HPDE6-E6E7 (cell line): ENCODE measurements around the gene PPP2R5E.

ENCODE experiments used
- DNase-seq: peaks from one replicate; pipeline ENCODE4 v3.0.0; 2011; ENCODE audit warnings: missing footprints; ENCODE audit errors: extremely low spot score

Gene PPP2R5E

DNA sequence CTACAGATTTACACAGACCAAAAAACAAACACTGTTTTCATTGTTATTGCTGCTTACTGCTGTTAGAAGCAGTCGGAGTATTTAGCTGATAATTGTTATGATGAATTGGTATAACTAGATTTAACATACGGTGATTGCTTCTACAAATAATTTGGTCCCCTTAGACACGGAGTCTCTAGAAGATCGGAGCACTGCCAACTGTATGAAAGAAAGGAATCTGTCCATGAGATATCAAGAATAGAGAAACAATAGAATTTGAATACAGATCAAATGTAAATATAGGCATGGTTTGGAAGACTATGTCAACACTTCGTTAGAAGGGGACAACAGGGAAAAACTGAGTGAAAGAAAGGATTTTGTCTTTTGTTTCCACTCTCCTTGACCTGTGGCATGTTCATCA, 110.9 kb downstream of the PPP2R5E start:
- DNase-seq, result no peak

DNA sequence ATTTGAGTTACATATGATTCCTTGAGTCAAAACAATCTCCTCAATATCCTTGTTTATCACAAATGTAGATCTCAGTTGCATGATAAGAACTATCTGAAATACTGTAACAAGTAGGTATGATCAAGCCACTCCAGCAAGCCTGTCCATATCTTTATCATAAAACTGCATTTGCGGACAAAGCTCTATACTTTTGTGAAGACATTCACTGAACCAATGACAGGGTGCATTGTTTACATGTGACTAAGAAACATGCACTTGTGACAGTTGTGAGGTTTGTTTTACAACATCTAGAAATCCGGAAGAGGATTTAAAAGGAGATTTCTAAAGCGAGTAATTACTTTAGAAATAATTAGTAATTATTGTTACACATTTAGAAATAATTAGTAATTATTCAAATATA, 111.7 kb downstream of the PPP2R5E start:
- no peak for DNase-seq

DNA sequence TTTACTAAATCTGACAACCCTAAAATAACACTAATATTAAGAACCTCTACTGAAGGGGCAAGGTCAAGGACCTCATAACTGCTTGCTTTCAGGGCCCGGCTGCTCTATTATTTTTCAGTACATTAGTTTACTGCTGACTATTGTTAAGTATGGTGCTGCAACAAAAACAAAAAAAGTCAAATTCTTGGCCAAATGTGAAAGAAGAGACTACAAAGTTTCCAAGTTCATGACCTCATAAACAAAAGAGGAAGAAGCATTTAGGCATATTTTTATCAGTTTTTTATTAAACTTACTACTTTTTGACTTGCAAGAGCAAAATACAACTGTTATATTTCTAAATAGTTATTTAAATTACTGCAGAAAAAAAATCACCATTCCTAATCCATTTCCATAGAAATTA, 114.7 kb downstream of the PPP2R5E start:
- DNase-seq, result no peak

DNA sequence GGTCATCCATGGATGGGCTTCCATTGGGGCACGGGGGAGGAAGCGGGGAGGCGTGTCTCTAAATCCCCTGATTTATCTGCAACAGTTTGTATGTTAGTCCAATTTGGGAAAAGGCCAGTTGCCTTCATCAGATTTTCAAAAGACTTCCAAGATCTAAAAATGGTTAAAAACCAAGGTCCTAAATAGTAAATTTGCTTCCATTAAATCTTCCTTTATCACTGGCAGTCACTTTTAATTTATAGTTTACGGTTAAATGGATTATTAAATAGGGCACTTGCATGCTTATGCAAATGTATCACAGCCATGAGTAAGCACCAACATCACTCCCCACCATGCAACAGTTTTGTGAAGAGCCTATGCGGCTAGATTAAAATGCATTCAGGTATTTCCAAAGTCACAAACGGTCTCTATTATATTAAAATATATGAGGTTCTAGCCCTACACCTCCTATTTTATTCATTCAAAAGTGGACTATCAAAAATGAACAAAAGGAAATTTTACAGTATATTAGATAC, 116.3 kb downstream of the PPP2R5E start:
- DNase-seq, result no peak

DNA sequence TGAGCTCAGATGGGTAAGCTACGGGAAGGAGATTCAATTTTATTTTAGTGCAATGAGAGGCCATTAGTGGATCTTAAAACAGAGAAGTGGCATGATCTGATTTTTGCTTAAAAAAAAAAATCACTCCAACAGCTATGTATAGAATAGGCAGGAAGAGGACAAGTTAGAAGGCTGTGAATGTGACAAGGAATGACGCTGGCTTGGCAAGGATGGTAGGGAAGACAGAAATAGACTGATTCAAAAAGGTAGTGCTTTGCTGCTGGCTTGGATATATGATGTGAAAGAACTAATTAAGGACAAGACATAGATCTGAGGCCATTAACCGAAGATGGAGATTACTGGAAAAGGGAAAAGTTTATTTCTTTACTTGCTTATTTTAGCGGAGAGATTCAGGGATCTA, 119.3 kb downstream of the PPP2R5E start:
- DNase-seq, result no peak

DNA sequence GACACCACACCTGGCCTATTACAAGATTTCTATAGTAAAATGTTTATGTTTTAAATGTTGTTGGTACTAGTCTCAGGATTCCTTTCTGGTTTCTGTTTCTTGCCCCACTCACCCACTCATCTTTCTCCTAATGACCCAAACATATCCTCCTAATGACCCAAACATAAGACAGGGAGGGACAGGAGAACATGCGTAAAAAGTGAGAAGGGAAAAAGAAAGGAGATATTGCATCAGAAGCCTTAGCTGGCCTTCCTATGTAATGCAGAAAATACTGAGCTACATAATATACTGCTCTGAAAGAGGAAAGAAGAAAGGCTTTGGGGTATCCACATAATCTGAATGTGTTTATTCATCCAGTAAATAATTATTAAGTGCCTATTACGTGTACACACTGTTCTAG, 119.8 kb downstream of the PPP2R5E start:
- DNase-seq, result no peak

DNA sequence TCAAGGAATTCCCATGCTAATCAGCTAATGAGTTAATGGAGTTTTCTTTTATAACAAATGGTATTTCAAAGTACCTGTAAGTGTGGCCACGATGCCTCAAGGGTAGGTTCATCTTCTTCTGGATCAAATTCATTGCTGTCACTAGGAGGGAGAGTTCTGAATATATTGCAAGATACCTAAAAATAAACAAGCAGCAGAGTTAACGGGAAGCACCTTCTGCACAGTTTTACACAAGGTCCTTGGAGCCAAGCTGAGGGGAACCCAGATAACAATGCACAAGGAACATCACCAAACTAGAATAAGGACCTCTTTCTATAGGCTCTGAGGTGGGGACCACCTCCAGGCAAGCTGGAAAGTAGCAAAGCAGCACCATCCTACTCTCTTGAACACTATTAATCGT, 121.3 kb downstream of the PPP2R5E start:
- DNase-seq, result no peak

DNA sequence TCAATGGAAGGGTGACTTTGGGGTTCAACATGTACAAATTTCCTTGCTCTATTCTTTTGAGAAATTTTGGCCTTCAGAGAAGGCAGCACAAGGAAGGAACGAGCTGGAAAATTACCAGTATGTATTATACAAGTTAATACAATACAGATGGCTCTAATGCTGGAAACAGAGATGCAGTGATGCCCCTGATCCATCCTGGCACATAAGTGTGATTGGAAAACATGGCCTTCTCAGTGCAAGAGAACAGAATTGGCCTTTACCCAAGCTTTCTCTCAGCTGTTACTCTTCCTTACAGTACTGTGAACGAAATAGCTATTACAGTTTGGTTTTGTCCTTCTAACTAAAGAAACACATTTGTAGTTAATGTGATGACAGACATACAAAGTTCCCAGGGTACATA, 122.0 kb downstream of the PPP2R5E start:
- DNase-seq, result no peak

DNA sequence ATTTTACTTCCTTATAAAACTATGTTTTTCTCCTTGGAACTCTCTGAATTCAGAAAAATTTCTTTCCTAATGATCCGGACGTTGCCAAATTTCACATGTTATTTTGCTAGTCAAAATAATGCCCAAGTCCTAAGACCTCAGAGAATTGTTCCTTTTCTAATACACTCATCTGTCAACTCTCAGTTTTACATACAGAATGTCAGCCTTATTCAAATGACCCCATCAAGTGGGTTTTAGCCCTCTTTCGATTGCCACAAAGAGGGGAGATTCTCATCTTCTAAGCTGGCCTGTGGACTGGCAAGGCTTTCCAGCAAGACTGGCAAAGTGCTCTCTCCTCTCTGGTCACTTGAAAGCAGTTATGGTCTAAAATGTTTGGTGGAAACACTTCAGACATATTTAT, 125.2 kb downstream of the PPP2R5E start:
- no peak for DNase-seq

DNA sequence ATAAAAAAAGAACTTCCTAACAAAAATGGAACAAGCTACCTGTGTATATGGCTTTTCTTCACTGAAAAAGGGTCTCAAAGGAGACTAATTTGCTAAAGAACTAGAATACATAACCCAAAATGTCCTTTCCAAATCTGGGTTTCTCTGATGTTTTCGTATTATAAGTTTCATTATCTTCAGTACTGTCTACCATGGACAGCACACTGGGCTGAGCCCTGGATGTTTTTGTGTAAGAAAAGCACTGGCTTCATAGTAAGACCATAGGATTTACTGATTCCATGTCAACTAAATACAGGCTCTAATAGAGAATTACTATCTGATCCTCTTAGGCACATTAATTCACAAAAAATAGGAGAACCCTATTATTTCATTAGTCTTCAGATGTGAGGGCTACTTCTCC, 130.2 kb downstream of the PPP2R5E start:
- DNase-seq, result no peak

DNA sequence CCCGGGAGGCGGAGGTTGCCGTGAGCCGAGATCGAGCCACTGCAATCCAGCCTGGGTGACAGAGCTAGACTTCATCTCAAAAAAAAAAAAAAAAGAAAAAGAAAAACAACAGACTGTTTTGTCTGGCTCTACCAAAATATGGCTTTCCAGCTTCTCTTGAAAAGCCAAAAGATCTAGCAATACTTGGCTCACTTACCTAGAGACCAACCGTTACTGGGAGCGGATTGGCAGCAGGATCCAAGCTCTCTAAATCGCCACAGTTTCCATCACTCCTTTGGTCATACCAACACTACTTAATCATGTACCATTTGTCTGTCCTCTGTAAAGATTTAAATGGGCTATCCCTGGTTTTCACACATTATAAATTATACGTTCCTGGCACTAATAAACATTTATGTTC, 136.8 kb downstream of the PPP2R5E start:
- no peak for DNase-seq

DNA sequence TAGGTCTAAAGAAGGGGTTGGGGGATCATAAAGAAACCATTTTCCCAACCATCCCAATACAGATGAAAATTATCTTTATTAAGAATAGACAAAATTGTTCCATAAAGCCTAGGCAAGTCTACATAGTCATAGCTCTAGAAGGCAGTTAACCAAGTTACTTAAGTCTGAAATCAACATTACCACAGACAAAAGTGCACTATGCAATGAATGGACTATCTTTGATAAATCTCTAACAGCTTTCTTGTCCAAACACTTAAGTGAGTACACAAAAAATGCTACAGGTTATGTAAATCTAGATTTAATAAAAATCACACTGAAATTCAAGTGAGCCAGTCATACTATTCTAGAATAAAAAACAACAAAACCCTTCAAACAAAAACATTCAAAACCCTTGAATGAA, 137.5 kb downstream of the PPP2R5E start:
- no peak for DNase-seq

DNA sequence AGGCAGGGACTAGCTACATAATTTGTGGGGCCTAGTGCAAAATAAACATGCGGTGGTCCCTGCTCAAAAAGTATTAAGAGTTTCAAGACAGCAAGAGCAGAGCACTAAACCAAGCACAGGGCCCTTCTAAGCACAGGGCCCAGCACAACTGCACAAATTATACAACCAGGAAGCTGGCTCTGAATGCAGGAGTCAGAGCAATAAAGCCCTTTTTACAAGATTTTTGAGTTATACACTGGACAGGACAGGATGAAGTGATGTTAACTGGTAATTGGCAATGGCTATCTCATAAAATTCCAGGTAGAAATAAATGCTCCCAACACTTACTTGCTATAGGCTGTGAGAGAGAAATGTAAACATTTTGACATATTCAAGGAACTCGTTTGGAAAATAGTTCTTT, 138.3 kb downstream of the PPP2R5E start:
- no peak for DNase-seq

DNA sequence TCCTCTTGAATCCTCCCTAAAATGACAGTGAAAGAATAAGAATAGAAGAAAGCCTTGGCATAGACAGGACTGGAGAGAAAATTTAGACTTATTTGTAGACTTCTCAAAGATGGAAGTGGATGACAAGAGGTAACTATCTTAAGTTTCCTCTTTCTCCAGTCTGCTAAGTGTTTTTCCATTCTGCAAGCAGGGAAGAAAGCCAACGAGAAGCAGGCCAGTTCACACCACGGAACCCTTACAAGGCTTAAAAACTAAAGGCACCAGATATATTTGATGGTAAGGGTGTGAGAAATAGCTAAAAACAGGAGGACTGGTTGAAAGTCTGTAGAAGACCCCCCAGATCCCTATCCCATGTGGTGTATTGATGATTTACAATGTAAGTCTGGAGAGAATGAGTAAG, 141.5 kb downstream of the PPP2R5E start:
- DNase-seq, result no peak

DNA sequence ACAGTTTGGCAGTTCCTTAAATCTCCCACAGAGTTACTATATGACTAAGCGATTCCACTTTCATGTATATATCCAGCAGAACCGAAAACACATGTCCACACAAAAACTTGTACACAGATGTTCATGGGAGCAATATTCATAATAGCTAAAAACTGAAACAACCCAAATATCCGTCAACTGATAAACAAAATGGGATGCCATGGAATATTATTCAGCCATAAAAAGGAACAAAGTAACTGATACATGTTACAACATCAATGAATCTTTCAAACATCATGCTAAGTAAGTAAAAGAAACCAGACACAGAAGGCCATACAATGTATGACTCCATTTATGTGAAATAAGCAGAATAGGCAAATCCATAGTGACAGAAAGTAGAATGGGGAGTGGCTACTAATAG, 144.2 kb downstream of the PPP2R5E start:
- no peak for DNase-seq

DNA sequence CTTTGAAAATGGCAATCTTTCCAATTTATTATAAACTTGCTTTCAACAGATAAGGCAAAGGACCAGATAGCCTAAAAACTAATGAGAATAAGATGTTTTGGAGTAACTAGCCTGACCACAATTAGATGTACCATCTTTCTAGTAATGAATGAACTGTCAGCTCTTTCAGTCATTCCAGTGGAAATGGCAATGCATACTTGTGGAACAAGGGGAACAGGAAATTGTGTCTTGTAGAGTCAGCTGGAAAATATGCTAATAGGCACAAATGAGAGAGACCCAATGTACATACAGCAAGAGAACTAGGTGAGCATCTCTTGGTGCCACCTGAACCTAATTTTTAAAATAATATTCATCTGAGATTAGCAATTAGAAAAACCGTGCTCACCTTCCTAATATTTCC, 148.3 kb downstream of the PPP2R5E start:
- DNase-seq, result no peak

DNA sequence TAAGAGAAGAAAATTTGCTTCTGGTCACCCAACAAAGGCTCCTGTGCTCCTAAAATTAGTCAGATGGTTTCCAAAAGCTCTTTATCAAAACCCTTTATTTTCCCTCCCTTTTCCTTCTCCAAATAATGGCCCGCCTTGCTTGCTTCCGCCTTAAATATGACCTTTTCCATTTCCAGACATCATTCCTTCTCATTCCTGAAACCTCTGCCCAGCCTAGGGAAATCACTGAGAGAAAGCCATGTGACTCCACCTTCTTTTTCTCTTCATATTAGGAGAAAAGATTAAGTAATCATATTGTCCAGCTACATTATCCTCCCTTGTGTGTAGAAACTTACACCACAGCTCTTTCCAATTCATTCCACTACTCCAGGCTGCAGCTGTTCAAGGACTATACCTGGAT, 148.7 kb downstream of the PPP2R5E start:
- no peak for DNase-seq

DNA sequence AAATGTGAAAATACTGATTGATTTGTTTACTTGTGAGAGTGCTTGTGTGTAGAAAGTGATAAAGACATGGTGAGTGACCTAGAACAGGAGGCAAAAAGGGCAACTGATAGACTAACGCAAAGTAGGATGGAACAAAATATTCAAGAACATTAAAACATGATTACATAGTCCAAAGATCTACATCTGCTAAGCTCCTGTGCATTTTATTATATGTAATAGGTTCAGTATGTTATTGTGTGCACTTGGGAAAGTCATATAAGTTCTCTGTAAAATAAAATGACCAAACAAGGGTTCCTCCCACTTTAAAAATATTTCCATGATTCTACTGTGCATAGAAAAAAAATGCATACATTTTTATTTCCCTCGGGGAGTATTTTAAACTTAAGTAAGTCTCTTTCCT, 150.2 kb downstream of the PPP2R5E start:
- no peak for DNase-seq

DNA sequence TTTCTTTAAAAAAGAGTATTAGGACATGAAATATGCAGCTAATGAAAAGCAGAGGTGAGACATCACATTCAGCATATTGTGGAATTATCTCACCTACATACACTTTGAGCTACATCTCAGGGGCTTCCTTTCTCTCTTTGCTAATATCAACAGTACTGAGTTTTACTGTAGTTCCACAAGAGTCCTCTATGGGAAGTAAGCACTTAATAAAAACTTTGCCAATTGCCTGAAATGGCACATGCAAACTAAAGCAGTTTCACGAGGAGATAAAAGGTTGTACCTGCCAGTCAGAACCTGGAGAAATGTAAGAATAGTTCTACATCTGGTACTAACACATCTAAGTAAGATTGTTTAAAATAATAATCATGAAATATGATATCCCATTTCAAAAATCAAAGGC, 150.9 kb downstream of the PPP2R5E start:
- DNase-seq, result no peak

DNA sequence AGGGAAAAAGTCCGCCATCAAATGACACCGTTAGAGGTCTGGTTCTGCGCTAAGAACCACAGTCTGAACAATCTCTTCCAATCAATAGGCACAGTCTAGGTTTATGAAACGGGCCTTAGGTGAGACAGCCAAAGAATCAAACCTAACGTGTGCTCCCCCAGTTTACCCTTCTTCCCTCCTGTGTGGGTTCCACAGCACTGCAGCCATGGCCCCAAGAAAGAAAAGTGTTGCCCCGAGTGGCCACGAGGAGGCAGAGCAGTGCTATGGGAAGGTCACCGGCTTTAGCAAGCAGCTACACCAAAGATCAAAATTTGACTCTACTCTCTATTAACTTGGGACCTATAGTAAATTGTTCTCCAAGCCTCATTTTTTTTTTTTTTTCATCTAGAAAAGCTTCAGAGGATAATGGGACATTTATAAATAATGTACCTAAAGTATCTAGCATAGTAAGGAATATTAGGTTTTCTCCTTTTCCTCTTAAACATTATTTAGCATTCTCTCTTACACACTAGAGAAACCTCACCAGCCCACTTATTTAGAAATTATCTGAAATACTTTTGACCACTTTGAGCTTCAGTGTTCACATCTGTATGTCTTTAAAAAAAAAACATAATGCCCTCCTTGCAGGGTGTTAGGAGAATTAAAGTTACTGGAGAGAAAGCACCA, 154.3 kb downstream of the PPP2R5E start:
- peak; percentile 23 for DNase-seq

DNA sequence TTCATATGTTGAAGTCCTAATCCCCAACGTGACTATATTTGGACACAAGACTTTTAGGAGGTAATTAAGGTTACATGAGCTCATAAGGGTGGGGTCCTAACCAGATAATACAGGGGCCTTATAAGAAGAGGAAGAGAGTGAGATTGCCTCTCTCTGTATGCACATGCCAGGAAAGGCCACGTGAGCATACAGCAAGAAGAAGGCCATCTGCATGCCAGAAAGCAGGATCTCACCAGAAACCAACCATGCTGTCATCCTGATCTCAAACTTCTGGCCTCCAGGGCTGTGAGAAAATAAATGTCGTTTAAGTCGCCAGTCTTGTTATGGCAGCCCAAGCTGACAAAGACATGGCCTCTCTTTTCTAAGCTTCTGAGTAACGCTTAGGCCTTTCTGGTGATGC, 155.5 kb downstream of the PPP2R5E start:
- no peak for DNase-seq

DNA sequence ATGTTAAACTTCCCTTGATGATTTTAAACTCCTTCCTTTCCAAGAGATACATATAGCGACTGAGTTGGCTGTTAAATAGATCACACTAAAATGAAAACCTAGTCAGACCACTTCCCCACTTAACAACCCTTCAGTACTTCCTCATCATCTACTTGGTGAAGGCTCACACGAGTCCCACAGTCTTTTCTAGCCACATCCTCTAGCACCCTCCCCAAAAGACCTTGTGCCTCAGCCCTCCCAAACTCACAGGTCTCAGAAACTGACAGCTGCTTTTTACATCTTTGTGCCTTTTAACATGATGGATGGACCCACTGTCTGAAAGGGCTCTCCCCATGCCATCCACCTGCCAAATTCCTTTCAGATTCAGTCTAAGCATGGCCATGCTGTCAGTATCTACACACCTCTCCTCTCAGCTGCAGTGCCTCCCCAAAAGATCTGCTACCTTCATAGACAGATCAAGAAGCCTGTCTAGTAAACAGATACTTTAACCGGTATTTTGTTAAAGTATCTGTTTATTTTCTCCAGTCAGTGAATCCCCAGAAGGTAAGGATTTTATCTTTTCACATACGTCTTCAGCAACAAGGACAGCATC, 159.3 kb downstream of the PPP2R5E start:
- DNase-seq, result no peak

DNA sequence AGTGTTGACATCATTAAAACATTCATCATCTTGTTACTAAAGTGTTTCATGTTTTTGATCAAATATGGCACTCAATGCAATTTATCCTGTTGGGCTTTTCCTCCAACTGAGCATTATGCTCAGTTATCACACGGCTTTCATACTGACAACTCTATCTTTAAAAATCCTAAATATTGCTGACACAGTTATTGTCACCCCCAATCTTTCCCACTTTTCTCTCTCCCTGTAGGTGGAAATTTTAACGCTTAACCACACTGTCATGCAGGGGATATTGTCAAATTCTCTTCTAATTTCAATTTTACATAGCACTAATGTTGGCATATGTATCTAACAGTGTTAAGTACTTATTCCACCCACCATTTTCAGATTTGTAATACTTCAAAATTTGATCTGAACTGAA, 164.7 kb downstream of the PPP2R5E start:
- no peak for DNase-seq

DNA sequence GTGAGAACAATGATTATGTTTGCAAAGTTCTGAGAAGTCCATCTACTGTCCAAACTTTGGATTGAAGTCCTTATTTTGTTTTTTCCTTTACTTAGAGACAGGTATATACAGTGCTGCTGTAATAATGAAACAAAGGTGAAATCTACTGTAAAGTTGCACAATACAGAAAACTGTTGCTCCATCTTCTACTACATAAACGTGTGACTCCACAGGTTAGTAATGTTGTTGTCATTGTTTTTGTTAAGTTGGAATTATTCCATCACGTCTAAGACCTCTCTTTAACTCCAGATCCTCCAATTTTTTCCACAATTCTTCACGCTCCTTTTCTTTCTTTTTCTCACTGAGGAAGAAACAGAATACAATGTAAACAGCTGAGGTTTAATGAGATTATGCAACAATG, 167.4 kb downstream of the PPP2R5E start:
- peak; percentile 11 for DNase-seq
